K562 (cell line): ENCODE data around the gene CLDN14. TPM values are rescaled to one million over a fixed set of nuclear protein-coding genes. Genes with fewer than 3 reads are reported as not detected.

Experiments used
- ASH1L ChIP-seq: fragments of 450-650 bp; IDR thresholded peaks from 2 replicates; pipeline ENCODE4 v1.6.1; 2018; ENCODE audit warnings: borderline replicate concordance, mild to moderate bottlenecking, low read depth; ENCODE audit not compliant: partially characterized antibody
- BCL6 ChIP-seq: fragments of 250-450 bp; sonication (Bioruptor Pico); IDR thresholded peaks from 2 replicates; pipeline ENCODE4 v1.4.0; 2020
- CBX1 ChIP-seq: sonication (generic); IDR thresholded peaks from 2 replicates; pipeline ENCODE4 v1.6.1; 2016; ENCODE audit warnings: antibody characterized with exemption, low read depth, mild to moderate bottlenecking
- NFIC ChIP-seq: fragments of 450-650 bp; IDR thresholded peaks from 2 replicates; pipeline ENCODE4 v1.6.1; 2017; ENCODE audit warnings: mild to moderate bottlenecking, inconsistent platforms
- POLR2A ChIP-seq: fragments of 450-650 bp; conservative IDR thresholded peaks from 2 replicates; pipeline ENCODE4 v1.6.1; 2016
- SPI1 ChIP-seq: IDR thresholded peaks from 2 replicates; pipeline ENCODE4 v1.6.1; 2011; ENCODE audit warnings: low read depth, low read length, control low read depth, borderline replicate concordance
- TEAD2 ChIP-seq: fragments of 450-650 bp; IDR thresholded peaks from 2 replicates; pipeline ENCODE4 v1.6.1; 2016; ENCODE audit warnings: missing genetic modification characterization, control low read depth, missing compliant biosample characterization
- TEAD4 ChIP-seq, 2 experiments: sonication (generic) in 1 of 2; formaldehyde crosslinking in 1 of 2; IDR thresholded peaks; 2 replicates each; pipeline versions ENCODE4 v1.6.1 to v1.8.0; 2012 to 2022; ENCODE audit warnings: borderline replicate concordance in 1 of 2, inconsistent platforms in 1 of 2, low read length in 1 of 2, mild to moderate bottlenecking in 1 of 2, missing genetic modification reagents in 1 of 2
- WHSC1 ChIP-seq: IDR thresholded peaks from one replicate; pipeline ENCODE4 v1.6.1; 2012; ENCODE audit warnings: low read length, control low read depth, inconsistent platforms
- ZNF124 ChIP-seq: sonication (generic); formaldehyde crosslinking; IDR thresholded peaks from 2 replicates; pipeline ENCODE4 v1.8.1; 2022; ENCODE audit warnings: missing genetic modification reagents
- ZNF165 ChIP-seq: fragments of 250-450 bp; sonication (Bioruptor Pico); IDR thresholded peaks from 2 replicates; pipeline ENCODE4 v1.4.0; 2020; ENCODE audit warnings: borderline replicate concordance
- ZNF551 ChIP-seq: fragments of 250-450 bp; sonication (Bioruptor Pico); IDR thresholded peaks from 2 replicates; pipeline ENCODE4 v1.5.0; 2021; ENCODE audit warnings: mild to moderate bottlenecking, moderate library complexity
- ZNF586 ChIP-seq: fragments of 450-650 bp; formaldehyde crosslinking; conservative IDR thresholded peaks from 2 replicates; pipeline ENCODE4 v1.4.0; 2020; ENCODE audit warnings: mild to moderate bottlenecking, moderate library complexity
- ZNF644 ChIP-seq: fragments of 200-800 bp; sonication (Bioruptor generic); IDR thresholded peaks from 2 replicates; pipeline ENCODE4 v1.6.1; 2016; ENCODE audit warnings: low read depth, missing genetic modification characterization, missing compliant biosample characterization
- ZNF766 ChIP-seq: fragments of 200-800 bp; sonication (Bioruptor generic); conservative IDR thresholded peaks from 2 replicates; pipeline ENCODE4 v1.6.1; 2016; ENCODE audit warnings: missing genetic modification characterization, missing compliant biosample characterization
- polyA plus RNA-seq, 8 experiments: library from polyadenylated mRNA; depleted of rRNA in 4 of 8; stranded (reverse) in 5 of 8; unstranded in 3 of 8; fragments of >200 nt; fragmentation: Nextera tagmentation in 2 of 8; fragmentation: Illumina TruSeq in 1 of 8; extraction: Ambion mirVana in 2 of 8; extraction: Trizol in 1 of 8; gene quantifications; 2 replicates each; pipeline versions ENCODE4 v1.2.1 to v1.2.3, GENCODE V29; 2011 to 2014; ENCODE audit warnings: inconsistent platforms in 1 of 8, missing spikeins in 1 of 8
- total RNA-seq, 7 experiments: library from RNA; depleted of rRNA in 6 of 7; stranded (reverse); fragments of >200 nt in 6 of 7; fragmentation: Illumina TruSeq in 2 of 7; extraction: Trizol in 2 of 7; gene quantifications; 2 replicates each; pipeline versions ENCODE4 v1.2.1 to v1.2.3, GENCODE V29; 2011 to 2021; ENCODE audit warnings: low replicate concordance in 1 of 7
- TF ChIP-seq, protein P1 (sequence below), 2 experiments: fragments of 250-450 bp in 1 of 2; fragments of 450-650 bp in 1 of 2; sonication (Bioruptor Pico) in 1 of 2; IDR thresholded peaks; 2 replicates each; pipeline versions ENCODE4 v1.6.1 to v1.8.0; 2016 to 2021; ENCODE audit warnings: mild to moderate bottlenecking in 2 of 2, moderate library complexity in 2 of 2, missing compliant biosample characterization in 1 of 2, missing genetic modification characterization in 1 of 2
- TF ChIP-seq, protein P2 (sequence below): fragments of 200-800 bp; sonication (Bioruptor generic); IDR thresholded peaks from 2 replicates; pipeline ENCODE4 v1.6.1; 2016; ENCODE audit warnings: missing genetic modification characterization, missing compliant biosample characterization

The CLDN14 gene
- total and polyA plus RNA-seq, 9 of the 15 experiments (the other 6 are each of a cell fraction or from before 2014, with no cell fraction given): not detected

DNA sequence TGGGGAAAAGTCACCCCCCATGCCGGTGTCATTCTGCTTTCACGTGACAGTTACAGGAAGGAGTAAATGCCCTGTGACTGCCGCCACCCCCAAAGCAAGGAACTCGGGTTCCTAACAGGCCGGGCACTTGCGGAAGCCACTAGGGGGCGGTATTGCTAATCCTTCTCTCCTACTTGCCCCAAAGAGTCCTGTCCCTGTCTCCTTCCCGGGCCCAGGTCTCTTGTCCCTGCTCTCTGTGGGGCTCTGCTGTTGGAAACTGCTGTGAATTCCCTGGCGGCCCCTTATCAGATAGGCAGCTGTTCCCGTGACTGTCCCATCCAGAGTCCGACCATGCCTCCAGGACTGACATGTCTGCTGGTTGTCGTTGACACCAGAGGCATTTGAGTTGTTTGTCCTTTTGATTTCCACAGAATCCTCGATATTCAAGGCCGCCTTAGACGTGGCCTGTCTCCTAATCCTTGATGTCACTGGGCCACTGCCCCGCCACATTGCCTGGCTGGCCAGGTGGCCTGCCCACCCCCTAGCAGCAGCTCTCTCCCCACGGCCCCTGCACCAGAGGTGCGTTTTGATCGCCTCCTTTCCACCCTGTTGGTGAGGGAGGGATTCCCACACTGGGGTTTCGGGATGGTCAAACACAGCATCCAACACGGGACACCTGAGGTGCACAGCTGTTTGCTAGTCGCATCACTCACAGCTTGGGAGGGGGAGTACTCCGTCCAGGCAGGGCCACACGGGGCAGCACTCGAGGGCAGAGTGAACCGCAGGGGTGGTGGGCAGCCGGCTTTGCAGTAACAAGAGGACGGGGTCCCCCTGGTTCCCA lies 57.4 kb downstream of the CLDN14 start (continued):
- TF ChIP-seq ZNF551 (CRISPR knock-in tag): no peak
- no peak for TF ChIP-seq ZNF586 (CRISPR knock-in tag)
- TF ChIP-seq, protein P1, sequence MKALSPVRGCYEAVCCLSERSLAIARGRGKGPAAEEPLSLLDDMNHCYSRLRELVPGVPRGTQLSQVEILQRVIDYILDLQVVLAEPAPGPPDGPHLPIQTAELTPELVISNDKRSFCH (CRISPR knock-in tag; IDR thresholded peaks at IDR 0.05): no peak
- TF ChIP-seq, protein P1 (tag; IDR thresholded peaks at IDR 0.05): no peak
- TF ChIP-seq WHSC1: no peak
- TF ChIP-seq, protein P2, sequence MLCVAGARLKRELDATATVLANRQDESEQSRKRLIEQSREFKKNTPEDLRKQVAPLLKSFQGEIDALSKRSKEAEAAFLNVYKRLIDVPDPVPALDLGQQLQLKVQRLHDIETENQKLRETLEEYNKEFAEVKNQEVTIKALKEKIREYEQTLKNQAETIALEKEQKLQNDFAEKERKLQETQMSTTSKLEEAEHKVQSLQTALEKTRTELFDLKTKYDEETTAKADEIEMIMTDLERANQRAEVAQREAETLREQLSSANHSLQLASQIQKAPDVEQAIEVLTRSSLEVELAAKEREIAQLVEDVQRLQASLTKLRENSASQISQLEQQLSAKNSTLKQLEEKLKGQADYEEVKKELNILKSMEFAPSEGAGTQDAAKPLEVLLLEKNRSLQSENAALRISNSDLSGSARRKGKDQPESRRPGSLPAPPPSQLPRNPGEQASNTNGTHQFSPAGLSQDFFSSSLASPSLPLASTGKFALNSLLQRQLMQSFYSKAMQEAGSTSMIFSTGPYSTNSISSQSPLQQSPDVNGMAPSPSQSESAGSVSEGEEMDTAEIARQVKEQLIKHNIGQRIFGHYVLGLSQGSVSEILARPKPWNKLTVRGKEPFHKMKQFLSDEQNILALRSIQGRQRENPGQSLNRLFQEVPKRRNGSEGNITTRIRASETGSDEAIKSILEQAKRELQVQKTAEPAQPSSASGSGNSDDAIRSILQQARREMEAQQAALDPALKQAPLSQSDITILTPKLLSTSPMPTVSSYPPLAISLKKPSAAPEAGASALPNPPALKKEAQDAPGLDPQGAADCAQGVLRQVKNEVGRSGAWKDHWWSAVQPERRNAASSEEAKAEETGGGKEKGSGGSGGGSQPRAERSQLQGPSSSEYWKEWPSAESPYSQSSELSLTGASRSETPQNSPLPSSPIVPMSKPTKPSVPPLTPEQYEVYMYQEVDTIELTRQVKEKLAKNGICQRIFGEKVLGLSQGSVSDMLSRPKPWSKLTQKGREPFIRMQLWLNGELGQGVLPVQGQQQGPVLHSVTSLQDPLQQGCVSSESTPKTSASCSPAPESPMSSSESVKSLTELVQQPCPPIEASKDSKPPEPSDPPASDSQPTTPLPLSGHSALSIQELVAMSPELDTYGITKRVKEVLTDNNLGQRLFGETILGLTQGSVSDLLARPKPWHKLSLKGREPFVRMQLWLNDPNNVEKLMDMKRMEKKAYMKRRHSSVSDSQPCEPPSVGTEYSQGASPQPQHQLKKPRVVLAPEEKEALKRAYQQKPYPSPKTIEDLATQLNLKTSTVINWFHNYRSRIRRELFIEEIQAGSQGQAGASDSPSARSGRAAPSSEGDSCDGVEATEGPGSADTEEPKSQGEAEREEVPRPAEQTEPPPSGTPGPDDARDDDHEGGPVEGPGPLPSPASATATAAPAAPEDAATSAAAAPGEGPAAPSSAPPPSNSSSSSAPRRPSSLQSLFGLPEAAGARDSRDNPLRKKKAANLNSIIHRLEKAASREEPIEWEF (CRISPR knock-in tag): no peak
- no peak for TF ChIP-seq ASH1L
- TF ChIP-seq POLR2A: no peak
- TF ChIP-seq TEAD2 (tag): no peak
- TF ChIP-seq BCL6 (CRISPR knock-in tag): no peak
- TF ChIP-seq ZNF124 (CRISPR knock-in tag): no peak
- TF ChIP-seq ZNF644: no peak
- TF ChIP-seq ZNF766 (CRISPR knock-in tag): no peak
- TF ChIP-seq TEAD4 (IDR thresholded peaks at IDR 0.05; ENCODE audit: low read length): no peak
- TF ChIP-seq TEAD4 (CRISPR knock-in tag; IDR thresholded peaks at IDR 0.05; ENCODE audit: borderline replicate concordance): no peak
- TF ChIP-seq ZNF165 (CRISPR knock-in tag): no peak
- TF ChIP-seq CBX1: no peak
- 0 out of 2 replicates have a peak, but pooled peaks have one; percentile 38 for TF ChIP-seq SPI1
- TF ChIP-seq NFIC: 0 out of 2 replicates have a peak, but pooled peaks have one; percentile 6
